ENCODE results near the gene MAML2.

MAML2 gene

DNA sequence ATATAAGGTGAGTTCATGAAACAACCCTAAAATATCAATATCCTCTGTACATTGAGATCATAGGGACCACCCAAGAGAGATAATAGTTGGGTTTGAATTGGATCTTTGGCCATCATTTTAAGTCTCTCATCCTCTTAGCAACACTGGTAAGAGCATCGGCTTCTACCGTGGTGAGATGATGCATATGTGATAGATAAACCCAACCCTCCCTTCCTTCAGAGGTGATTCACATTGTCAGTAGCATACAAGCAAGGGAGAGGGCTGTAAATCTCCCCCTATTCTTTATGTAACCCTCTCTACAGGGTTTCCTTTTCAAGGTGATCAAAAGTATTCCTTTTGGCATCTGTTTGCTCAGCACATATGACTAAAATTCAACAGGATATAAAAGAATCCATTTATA, 316.7 kb downstream of the MAML2 start:
- FAIRE-seq, result no peak

DNA sequence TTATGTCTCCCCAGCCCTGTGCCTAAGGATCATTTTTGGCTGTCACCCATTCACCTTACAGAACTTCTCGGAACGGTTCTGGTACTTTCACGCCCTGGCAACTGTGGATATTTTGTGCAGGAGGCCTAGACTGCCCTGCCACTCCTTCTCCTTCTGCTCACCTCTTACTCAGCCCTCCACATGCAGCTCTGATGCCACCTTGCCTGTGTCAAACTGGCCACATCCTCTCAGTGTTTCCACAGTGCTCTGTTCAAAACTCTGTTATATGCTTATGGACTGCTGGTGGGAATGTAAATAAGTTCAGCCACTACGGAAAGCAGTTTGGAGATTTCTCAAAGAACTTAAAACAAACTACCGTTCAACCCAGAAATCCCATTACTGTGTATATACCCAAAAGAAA, 318.3 kb downstream of the MAML2 start:
- FAIRE-seq, result no peak

DNA sequence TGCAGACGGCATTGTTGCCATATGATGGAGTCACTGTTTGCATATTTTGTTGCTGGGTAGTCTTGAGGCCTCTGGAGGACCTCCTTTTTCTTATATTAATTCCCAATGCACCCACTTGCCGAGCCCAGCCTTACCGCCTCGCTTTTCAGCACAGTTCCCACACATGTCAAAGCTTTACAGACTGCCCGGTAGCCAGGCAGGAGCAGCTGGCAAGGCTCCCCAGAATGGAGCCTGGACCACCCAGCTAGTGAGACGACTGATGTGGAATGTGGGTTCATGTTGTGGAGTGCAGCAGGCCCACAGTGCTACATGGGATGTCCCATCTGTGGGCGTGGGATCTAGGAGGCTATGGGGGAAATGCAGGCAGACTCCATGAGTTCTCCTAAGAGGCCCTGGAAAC, 319.7 kb downstream of the MAML2 start:
- FAIRE-seq, result no peak

DNA sequence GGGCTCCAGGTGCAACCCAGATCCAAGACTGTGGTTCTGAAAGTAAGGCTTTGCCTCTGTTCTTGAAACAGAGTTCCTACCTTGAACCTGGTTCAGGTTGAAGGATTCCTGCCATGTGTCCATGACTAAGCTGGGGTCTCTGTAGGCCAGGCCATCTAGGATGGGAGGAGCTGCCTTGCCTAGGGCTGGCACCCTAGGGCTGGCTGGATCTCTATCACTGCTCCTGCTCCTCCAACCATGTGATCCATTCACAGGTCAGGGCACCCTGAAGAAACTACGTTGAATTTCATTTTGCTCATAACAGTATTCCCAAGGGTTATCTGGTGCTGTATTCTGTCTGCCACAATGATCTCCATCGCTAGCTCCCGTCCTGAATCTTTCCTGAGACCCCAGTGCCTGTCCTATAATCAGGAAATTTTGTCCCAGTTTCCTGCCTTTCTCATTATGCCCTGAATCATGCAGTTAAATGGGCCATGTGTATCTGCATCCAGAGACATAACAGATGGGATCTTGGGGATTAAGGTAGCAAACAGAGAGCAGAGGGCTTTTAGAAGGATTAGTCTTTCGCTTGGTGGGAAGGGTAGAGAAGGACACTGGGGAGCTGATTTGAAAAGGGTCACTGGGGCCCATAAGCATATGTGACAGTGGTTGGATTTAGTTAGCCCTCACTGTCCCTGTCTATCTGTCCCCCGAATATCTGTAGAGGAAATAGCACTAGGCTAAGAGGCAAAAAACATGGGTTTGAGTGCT, 320.9 kb downstream of the MAML2 start:
- FAIRE-seq, result no peak

DNA sequence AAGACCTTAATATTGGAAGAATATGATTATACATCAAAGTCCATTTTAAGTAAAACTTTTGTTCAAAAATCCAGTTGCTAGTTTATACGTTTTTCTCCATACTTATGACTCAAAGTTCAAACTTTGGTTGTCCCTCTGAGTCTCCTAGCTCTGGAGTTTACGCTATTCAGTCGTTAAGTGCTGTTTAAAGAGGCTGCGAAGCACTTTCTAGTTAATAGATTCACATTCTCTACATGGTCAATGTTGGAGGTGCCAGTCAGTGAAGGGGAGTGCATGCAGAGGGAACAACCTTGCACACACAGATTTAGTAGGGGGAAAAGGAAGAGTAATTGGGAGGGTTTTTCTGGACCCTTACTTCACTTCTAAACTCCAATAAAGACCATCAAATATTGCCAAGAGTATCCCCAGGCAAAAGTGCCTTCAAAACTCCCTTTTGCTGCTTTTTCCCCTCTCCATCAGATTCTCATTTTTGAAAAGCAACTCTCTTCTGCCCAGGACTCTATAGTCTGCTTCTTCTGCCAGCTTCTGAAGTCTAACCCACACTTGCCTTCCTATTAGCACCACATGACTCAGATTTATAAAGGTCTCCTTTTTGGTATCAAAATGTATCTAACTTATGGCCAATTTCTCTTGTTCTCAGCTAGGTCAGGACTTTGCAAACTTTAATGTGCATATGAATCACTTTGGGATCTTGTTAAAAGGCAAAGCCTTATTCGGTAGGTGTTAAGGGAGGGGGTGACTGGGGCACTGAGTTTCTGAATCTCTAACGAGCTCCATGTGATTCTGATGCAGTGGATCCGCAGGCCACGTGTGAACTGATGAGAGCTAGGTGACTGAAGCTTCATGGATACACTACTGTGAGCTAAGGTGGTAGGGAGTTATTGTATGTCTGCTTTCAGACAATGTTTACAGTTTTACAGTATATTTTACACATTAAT, 322.9 kb downstream of the MAML2 start:
- no peak for FAIRE-seq

DNA sequence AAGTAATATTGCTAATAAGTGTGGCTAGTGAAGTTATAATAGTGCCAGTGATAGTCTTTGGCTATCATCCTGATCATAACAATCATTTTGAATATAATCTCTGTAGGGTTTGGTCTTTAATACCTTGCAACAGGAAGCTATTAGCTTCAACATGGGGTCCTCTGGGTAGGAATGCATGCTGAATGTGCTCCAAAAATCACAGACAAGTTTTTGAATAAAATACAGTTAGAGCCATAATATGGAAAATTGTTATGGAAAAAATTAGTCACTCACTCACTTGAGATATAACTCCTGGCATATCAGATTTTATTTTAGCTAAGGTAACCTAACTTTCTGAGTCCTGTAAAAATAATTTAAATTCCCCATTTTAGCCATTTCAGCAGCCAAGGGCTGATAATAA, 323.7 kb downstream of the MAML2 start:
- no peak for FAIRE-seq

DNA sequence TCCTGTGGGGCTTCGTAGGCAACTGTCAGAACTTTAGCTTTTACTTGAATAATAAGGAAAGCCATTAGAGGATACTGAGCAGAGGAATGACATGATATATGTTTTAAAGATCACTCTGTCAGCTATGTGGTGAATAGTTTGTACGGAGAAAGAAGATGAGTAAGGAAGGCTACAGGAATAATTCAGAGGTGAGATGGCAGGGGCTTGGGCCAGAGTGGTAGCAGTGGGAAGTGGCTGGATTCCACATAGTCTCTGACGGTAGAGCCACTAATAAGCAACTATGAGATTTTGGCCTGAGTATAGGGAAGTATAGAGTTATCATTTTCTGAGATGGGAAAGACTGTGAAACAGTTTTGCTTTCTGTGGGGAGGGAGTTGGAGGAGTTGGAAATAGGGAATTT, 325.1 kb downstream of the MAML2 start:
- no peak for FAIRE-seq

DNA sequence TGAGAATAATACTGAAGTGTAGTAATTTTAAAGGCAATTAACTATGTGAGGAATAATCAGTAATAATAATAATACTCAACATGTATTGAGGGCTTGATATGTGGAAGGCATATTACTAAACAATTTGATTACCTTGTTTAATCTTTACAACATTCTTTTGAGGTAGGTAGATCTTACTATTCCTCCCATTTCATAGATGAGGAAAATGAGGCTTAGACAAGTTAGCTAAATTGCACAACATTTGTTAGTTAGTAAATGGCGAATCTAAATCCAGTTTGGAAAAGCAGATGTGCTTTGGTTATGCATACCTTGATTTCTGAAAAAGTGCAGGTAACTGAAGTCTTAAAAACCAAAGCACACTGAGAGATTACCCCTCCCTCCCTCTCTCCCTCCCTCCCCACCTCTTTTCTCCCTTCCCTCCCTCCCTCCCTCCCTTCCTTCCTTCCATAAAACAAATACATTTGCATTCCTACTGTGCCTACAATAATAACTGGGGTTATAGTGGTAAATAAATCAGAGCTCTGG, 326.0 kb downstream of the MAML2 start:
- no peak for FAIRE-seq

DNA sequence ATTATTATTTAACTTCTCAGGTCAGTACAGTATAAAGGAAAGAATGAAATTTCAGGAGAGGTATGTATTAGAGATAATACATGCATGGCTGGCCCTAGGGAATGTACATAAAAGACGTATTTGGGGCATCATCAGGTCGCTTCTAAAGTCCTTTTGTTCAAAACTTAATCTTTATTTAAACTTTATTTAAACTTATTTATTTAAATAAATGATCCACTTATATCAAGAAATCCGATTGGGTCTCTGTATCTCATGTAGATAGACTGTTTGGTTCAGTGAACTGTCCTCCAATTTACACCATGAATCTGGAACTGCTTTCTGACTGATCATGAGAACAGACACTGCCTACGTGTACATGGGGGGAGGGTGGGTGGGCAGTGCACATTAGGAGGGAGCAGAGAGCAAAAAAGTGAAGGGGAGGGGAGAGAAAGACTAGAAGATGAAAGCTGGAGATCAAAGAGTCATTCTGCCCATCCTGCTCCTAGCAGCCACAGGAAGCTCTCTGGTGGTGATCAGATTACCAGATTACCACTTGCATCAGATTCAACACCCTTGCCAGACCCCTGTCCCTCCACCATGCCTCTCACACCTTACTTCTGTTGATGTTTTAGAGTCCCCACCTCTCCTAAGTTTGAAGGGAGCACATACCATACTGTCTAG, 327.0 kb downstream of the MAML2 start:
- no peak for FAIRE-seq

DNA sequence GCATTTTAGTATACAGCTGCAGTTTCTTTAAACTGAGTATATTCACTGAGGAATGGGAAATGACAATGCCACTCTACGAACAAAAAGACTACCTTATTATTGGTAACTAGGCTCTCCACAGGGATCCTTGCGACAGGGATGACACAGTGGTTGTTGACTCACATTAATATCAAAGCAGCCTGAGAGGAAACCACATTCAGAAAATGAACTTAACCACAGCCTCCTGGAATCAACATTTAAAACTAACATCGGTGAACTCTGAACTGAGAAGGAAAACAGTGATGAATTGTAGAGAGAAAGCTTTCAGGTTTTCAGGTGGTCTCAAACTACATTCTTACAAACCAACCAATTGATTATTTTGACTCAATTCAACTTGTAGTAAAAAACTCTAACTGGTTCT, 328.8 kb downstream of the MAML2 start:
- FAIRE-seq, result no peak

DNA sequence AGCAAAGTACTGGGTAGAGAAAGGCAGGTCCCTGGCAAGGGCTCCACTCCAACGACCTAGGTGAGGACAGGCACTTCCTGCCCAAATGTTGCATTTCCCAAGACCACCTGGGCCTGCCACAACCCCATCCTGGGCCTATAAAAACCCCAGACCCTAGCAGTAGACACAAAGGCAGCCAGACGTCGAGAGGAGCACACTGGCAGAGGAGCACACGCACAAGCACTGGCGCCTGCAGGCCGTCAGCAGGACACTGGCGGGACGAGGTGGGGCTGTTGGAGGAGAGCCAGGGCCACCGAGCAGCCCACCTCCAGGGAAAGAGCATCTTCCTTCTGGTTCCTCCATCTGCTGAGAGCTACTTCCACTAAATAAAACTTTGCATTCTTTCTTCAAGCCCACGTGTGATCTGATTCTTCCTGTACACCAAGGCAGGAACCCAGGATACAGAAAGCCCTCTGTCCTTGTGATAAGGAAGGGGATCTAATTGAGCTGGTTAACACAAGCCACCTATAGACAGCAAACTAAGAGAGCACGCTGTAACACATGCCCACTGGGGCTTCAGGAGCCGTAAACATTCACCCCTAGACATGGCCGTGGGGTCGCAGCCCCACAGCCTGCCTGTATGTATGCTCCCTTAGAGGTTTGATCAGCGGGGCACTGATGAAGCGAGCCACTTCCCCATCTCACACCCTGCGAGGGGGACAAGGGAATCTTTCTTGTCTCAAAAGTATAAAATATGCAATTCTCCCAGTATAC, 329.4 kb downstream of the MAML2 start:
- no peak for FAIRE-seq

DNA sequence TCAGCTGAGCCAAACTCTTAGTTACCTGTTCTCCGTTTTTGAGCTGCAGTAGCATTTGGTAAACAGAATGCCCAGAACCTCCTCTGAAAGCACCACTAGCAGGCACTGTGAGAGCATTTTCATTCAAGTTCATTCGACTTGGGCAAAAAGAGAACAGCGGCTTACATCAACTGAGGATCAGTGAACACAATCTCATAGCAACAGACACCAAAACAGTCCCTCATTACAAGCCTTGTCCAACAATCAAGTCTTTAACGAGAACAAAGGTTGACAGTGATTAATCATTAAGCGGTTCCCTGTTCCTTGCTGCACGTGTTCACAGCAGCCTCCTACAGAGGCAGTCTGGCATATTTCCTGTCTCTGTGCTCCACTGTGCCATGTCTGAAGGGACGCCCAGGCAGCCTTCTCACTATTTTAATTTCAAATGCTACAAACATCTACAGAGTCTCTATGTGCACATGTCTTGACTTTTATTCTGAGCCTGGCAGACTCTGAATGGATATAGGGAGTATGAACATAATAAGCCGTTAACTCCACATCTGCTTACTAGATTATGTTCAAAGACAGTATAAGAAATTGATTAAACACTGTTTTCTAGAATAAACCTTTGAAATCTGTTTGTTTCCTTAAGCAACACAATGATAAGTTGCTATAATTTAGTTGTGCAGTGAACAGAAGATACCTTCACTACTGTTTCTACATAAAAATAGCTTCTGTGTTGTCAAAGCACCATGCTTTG, 330.7 kb downstream of the MAML2 start:
- no peak for FAIRE-seq

DNA sequence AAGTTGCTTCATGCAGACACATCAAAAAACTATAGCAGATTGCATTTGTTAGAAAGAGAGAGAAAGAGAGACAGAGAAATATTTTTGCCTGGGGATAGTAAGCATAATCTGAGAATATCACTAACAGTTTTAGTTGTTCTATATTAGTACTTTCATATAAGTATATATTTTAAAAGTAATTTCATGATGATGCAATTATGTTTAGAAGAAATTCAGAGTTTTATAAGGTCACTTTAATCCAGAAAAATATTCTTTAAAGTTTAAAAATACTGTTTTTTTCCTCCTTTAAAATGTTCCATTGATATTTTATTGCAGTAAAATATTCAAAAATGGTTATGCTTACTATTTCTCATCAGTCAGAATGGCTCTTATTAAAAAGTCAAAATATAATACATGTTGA, 332.3 kb downstream of the MAML2 start:
- FAIRE-seq, result no peak

DNA sequence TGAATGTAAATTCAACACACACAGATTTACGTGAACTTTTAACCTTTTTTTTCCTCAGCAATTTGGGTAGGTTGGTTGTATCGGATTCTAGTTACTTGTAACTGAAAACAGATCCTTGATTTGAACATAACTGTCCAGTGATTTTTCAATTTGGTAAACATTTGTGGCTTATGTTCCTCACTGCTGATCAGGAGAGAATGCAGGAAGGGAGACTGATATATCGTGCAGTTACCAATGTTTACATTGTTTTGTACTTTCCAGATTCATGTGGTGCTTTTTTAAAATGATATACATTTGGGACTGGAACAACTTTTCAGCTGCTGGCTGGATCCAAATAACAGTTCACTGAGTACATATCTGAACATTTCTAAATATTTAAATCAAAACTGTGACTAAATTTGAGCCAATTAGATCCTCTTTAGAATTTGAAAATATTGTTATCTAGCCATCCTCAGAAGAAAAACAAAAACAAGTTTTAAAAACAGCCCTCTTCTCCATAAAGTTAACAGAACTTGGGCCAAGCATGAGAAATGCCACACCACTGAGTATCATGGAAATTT, 334.8 kb downstream of the MAML2 start:
- no peak for FAIRE-seq

DNA sequence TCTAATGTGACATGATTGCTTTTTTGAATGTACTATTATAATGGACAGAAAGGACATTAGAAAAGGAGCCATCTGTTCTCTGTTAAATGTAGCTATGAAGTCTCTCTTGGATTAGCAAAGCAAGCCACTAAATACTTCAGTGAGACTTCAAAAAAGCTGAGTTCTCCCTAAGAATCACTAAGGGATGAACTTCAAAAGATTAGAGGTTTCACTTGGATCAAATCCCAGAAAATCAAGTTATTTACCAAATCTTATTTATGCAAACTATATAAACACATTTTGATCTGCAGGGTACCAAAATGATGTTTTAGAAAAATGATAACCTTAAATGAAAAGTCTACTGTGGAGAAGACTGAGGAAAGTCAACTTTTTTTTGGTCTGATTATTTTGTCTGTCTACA, 337.0 kb downstream of the MAML2 start:
- FAIRE-seq, result peak; percentile 71

DNA sequence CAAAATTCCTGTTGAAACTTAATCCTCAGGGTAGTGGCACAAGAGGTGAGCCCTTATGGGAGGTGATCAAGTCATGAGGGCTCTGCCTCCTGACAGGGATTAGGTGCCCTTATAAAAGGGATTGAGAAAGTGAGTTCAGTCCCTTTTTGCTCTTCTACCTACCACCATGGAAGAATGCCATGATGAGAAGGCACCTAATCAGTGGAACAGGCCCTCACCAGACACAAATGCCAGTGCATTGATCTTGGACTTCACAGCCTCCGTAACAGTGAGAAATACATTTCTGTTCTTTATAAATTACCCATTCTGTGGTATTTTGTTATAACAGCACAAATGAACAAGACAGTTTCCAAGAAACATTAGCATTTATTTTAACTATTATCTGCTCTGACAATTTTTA, 338.1 kb downstream of the MAML2 start:
- FAIRE-seq, result no peak

DNA sequence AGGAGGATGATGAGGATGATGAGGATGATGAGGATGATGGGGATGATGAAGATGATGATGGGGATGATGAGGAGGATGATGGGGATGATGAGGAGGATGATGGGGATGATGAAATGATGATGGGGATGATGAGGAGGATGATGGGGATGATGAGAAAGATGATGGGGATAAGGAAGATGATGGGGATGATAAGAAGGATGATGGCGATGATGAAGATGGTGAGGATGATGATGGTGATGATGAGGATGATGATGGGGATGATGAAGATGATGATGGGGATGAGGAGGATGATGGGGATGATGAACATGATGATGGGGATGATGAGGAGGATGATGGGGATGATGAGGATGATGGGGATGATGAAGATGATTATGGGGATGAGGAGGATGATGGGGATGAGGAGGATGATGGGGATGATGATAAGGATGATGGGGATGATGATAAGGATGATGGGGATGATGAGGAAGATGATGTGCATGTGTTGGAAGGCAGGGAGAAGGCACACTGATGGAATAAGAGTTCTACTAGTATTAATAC, 340.2 kb downstream of the MAML2 start:
- no peak for FAIRE-seq

DNA sequence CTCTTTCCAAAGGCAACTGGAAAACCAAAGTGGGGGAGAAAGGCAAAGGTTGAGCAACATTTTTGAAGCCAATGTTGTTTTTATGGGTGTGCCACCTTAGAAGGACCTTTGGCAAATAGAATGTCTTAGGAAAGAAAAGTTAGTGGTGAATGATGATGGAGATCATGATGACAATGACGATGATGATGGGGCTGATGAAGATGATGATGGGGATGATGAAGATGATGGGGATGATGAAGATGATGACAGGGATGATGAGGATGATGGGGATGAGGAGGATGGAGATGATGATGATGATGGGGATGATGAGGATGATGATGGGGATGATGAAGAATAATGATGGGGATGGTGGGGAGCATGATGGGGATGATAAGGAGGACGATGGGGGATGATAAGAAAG, 340.7 kb downstream of the MAML2 start:
- FAIRE-seq, result no peak

DNA sequence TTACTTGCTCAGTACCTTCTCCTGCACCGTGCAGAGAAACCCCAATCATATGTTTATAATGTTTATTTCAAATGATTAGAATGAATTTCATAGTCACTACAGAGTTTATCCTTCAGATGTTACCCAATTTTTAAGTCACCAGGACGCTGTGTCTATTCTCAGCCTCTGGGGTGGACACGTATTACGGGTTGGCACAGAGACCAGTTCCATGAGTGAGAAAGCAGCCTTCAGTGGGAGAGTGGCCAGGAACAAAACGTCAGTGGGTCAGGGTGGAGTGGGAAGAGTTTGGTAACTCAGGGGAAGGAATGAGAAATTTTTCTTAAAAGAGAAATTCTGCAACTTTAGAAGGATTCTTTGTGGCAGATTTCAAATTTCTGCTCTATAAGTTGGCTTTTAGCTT, 342.0 kb downstream of the MAML2 start:
- FAIRE-seq, result no peak

DNA sequence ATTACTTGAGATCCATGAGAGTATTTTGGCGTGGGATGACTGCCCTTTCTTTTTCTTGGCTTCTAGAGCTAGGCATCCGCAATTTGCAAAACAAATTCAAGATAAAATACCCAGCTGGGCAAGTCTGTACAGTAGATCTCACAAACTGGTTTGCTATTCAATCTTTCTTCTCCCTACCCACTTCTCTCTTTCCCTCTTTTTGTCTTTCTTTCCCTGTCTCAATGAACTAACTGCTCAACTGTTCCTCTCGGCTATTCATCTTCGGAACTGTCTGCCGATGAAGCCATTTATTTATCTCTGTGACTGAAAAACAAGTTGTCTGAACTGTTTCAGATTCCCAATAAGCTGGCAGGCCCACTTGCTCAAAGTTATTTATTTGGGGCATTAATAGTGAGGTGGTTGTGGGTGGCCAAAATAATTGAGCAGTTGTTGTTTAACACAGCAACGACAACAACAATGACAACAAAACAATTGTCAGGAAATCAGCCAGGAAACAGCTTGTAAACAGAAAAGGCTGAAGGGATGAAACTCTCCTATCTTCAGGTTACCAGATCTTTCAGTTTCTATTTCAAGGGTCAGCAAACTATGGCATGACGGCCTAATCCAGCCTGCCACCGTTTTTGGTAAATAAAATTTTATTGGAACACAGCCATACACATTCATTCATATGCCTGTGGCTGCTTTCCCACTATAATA, 343.1 kb downstream of the MAML2 start:
- FAIRE-seq, result no peak
